Hippocampal formation (tissue), 2 donors: Measurements from ENCODE around the gene KIF18B.

ENCODE experiments used
- DNase-seq, 2 donors: peaks; one replicate each; lab custom pipeline; 2025; lab: John Stamatoyannopoulos, UW

KIF18B gene

DNA sequence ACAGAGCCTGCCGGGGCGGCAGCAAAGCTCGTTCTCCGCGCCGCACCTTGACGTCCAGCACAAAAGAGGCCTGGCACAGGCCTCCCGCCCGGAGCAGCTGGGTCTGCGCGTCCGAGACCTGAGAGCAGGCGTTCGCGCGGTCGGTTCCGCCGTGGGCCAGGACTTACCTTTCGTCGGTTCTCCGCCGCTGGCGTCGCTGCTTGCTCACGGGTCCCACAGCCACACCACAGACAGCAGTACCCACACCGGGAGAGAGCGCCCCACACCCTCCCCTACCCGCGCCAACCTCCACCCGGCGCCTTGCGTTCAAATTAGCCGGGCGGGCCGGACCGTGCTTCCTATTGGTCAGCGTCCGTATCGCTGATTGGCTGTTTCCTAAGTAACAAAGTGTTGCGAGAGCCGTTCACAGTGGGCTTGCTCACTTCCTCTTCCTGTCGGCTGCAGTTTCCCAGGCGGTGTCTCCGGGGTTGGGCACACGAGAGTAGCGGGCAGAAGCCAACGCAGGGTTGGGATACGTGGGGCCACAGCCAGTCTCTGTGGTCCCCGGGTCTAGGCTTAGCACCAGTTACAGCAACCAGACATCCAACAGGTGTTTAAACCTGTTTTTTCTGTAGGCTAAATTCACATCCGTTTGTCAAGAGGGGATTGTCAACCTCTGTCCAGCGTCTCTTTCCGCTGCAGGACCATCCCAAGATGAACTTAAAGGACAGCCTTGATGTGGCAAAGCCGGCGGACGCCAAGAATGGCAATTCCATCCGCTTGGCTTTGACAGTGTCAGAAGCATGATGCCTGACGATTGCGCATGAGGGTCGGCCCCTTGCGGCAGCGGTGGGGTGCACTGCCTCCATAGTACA is at the start of gene KIF18B:
TSS of gene KIF18B (minus strand) at position 313 of the 854 bp plus-strand sequence. CDS start 11,429 bp downstream, outside the sequence.
- peak; percentile 80 to 89 for DNase-seq

DNA sequence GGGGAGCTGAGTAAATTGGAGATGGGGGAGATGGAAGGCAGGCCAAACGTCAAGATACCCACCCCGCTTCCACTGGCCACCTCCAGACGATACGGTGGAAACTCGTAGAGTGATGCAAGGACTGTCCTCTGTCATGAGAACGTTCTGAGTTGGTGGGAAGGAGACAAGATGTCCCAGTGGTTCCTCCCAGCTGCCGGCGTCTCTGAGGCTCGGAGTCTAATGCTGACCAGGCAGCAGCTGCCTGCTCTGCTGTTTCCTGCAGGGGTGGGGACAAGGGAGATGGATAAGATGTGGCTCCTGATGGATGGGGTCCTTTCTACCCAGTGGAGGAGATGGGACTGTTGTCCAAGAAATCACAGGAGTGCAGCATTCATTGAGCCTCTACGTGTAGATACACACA is 48.7 kb upstream of the KIF18B start:
- no peak for DNase-seq

- DNase-seq = no peak
These were observed 47.9 kb upstream of the KIF18B start for GRCh38 chr17:44995436-44996001.

GRCh38 chr17:44992242-44992939 is 44.8 kb upstream of the KIF18B start:
- no peak for DNase-seq

DNA sequence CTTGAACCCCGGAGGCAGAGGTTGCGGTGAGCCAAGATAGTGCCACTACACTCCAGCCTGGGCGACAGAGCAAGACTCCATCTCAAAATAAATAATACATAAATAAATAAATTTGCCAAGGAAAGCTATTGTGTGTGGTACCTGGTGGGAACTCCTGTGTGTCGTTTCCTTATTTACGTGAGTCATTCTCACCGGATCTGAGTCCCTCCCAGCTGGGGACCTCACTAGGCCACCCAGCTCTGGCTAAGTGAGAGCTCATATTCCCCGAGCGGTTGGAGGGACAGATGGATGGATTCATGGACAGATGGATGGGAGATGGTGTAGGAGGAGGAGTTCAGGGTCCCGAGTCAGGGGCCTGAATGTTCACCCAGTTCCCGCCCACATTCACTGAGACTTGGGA is 43.4 kb upstream of the KIF18B start:
- no peak for DNase-seq

- no peak for DNase-seq
These were observed 42.1 kb upstream of the KIF18B start for GRCh38 chr17:44989552-44990138.

DNA sequence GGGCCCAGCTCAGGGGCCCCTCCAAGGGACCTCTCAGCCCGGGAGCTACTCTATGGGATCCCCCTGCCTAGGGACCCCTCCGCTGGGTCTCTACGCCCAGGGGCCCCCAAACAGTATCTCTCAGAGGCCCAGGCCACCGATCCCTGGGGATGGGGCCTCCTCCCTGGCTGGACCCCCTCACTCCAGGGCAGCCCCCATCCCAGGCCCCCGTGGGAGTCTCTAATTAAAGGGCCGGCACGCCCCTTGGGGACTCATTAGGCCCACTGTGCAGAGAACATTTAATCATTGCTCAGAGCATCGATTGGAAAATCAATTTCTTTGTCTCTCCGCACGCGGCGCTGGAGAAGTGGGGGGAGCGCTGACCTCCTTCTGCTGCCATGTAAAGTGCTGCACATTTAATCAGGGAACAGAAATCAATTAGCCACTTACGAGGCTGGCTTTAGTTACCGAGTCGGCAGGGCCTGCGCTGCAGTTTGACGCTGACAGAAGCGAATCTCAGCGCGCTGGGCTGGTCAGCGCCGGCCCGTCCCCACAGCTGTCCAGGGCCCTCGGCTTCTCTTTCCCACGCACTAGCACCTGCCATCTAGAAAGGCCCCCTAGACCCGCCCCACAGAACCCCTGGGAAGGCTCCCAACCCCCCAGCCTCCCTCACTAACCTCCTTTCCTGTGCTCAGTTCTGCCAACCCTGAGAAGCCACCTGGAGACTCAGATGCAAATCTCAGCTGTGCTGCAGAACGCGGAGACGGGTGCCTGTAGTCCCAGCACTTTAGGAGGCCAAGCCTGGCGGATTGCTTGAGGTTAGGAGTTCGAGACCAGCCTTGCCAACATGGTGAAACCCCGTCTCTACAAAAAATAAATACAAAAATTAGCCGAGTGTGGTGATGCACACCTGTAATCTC is 40.7 kb upstream of the KIF18B start:
- no peak for DNase-seq

DNA sequence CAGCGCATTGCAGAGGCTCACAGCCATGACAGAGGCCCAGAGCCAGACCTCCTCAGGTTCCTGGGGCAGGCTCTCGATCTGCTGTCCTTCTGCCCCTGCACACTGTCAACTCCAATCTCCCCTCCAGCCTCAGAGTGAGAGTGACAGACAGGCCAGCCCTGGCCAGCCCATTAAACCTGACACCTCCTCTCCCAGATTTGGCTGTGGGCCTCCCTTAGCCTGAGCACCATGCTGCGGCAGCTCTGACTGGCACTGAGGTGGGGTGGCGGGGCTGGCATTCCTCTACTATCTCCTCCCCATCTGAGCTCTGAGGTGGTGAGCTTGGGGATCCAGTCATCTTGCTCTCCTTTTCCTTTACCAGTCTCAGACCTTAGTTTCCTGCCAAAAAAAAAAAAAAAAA is 36.0 kb upstream of the KIF18B start:
- DNase-seq = no peak

GRCh38 chr17:44982113-44982702 is 34.6 kb upstream of the KIF18B start:
- DNase-seq = no peak

- DNase-seq = no peak
These were observed 33.8 kb upstream of the KIF18B start for GRCh38 chr17:44981221-44981968.

GRCh38 chr17:44979426-44979995 is 31.9 kb upstream of the KIF18B start:
- DNase-seq = no peak

- no peak for DNase-seq
These were observed 31.2 kb upstream of the KIF18B start for GRCh38 chr17:44978807-44979206.

- no peak for DNase-seq
These were observed 30.4 kb upstream of the KIF18B start for GRCh38 chr17:44977814-44978550.

- no peak for DNase-seq
These were observed 29.5 kb upstream of the KIF18B start for GRCh38 chr17:44977065-44977464.

- DNase-seq = no peak
These were observed 28.6 kb upstream of the KIF18B start for GRCh38 chr17:44976206-44976605.

DNA sequence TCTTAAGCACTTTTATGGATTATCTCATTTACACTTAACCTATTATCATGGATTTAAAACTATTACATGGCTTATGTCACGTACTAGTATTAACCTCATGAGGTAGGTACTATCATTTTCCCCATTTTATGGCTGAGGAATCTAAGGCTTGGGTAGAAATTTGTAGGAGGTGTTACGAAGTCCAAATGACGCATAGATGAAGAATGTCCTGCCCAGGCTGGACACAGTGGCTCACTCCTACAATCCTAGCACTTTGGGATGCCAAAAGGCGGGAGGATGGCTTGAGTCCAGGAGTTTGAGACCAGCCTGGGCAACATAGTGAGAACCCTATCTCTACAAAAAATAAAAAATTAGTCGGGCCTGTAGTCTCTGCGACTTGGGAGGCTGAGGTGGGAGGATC is 25.4 kb upstream of the KIF18B start:
- DNase-seq = no peak

DNA sequence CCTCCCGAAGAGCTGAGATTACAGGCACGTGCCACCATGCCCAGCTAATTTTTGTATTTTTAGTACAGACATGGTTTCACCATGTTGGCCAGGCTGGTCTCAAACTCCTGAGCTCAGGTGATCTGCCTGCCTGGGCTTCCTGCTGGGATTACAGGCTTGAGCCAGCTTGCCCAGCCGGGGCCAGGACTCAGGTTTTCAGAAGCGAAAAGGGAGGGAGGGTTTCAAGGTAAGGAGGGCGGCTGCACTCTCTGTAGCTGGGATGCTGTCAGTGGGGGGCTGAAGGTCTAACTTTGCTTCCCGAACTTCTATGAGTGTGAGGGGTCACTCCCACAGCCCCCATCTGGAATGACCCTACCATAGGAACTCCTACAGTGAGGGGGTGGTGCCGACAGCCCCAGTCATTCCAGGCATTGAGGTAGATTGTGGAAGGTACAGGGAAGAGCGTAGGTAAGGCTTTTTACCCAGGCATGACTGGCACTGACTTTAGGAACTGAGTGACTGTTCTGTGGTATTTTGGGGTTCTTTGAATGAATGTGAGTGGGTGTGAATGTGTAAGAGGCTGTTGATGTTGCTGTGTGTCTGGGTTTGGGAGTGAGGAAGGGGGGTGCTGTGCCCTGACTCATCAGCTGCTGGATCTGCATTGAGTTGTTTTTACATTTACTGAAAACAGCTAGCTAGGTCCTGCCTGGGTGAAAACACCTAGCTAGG is 24.4 kb upstream of the KIF18B start:
- DNase-seq = no peak

DNA sequence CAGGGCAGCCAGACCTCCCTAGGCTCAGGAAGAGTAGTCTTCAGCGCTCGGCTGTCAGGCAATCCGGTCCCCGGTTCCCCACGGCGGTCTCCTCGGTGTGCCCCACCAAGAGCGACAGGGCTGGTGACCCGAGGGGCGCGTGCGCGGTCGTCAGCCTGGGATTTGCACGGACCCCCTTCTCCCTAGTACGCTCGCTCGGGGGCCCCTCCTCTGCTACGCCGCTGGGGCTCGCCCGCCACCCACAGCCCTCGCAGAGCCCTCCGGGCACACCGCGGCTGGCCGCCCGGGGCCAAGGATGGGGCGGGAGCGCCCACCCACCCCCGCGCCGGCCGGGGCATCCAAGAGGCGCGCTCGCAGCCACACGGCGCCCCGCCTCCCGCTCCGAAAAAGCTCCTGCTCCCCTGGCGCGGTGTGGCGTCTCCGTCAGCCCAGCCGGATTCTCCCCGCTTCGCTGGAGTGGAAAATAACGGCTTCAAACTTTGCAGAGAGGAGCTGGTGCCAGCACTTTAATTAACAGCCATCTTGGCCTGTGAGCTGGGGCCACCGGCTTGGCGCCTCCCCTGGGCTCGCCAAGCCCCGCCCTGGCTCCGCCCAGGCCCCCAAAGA is 22.7 kb upstream of the KIF18B start:
- DNase-seq = no peak
